IMR-90 (cell line): ENCODE measurements around the gene A1CF. TPM values are rescaled to one million over a fixed set of nuclear protein-coding genes. Genes with fewer than 3 reads are reported as not detected.

Experiments used
- ATAC-seq: fragments of 200-7000 bp; cut with Tn5 transposase; 2 replicates; pipeline ENCODE4 v1.9.1; 2020; ENCODE audit warnings: low read depth, mild to moderate bottlenecking, moderate library complexity
- BruUV-seq: library from RNA; stranded (reverse); fragments of 400-500 nt; replicated peaks from 2 replicates; lab custom pipeline; 2021; lab: Mats Ljungman, UMichigan
- CTCF ChIA-PET: fragments of 300-600 bp; formaldehyde crosslinking; extraction: SDS; loops from one replicate; lab custom pipeline; 2021; ENCODE audit warnings: antibody characterized with exemption; lab: Yijun Ruan, JAX
- POLR2A ChIA-PET: fragments of 300-600 bp; sonication (Branson Sonifier 250); formaldehyde crosslinking; loops from one replicate; lab custom pipeline; 2022; ENCODE audit warnings: antibody characterized with exemption; ENCODE audit not compliant: unreplicated experiment; lab: Charles Lee
- DNase-seq: peaks from one replicate; pipeline ENCODE4 v3.0.0; 2013
- H2AFZ ChIP-seq: replicated peaks from 2 replicates; pipeline ENCODE3; 2013; ENCODE audit warnings: low read length, mild to moderate bottlenecking; ENCODE audit not compliant: poor library complexity
- H2AK5ac ChIP-seq: 2 replicates; pipeline ENCODE4 v1.6.1; 2013; ENCODE audit warnings: low read depth, low read length, inconsistent platforms
- H2AK9ac ChIP-seq: replicated peaks from 2 replicates; pipeline ENCODE3; 2013; ENCODE audit warnings: mild to moderate bottlenecking, low read depth, low read length, moderate library complexity; ENCODE audit not compliant: poor library complexity
- H2BK120ac ChIP-seq: 2 replicates; pipeline ENCODE4 v1.6.1; 2013; ENCODE audit warnings: low read depth, low read length, inconsistent platforms
- H2BK15ac ChIP-seq: 3 replicates; pipeline ENCODE4 v1.6.1; 2013; ENCODE audit warnings: low read depth, low read length, inconsistent platforms
- H2BK20ac ChIP-seq: 2 replicates; pipeline ENCODE4 v1.6.1; 2013; ENCODE audit warnings: low read depth, mild to moderate bottlenecking, inconsistent platforms, low read length, moderate library complexity
- H2BK5ac ChIP-seq: 2 replicates; pipeline ENCODE4 v1.6.1; 2013; ENCODE audit warnings: mild to moderate bottlenecking, low read depth, low read length, inconsistent platforms; ENCODE audit not compliant: poor library complexity, severe bottlenecking
- H3K14ac ChIP-seq: replicated peaks from 2 replicates; pipeline ENCODE4 v1.6.1; 2013; ENCODE audit warnings: low read depth, low read length, inconsistent platforms
- H3K18ac ChIP-seq: 2 replicates; pipeline ENCODE4 v1.6.1; 2013; ENCODE audit warnings: low read depth, low read length, control low read depth
- H3K23ac ChIP-seq: 2 replicates; pipeline ENCODE4 v1.6.1; 2013; ENCODE audit warnings: low read depth, low read length, inconsistent platforms
- H3K27ac ChIP-seq: 2 replicates; pipeline ENCODE4 v1.5.1; 2013; ENCODE audit warnings: mild to moderate bottlenecking, control low read depth, low read length; ENCODE audit not compliant: insufficient read depth
- H3K27me3 ChIP-seq: 2 replicates; pipeline ENCODE4 v1.6.1; 2013; ENCODE audit warnings: low read length; ENCODE audit not compliant: control insufficient read depth, insufficient read depth
- H3K36me3 ChIP-seq: 2 replicates; pipeline ENCODE4 v1.6.1; 2013; ENCODE audit warnings: low read length, mixed read lengths; ENCODE audit not compliant: control insufficient read depth, insufficient read depth
- H3K4ac ChIP-seq: 2 replicates; pipeline ENCODE4 v1.6.1; 2013; ENCODE audit warnings: low read depth, low read length, inconsistent platforms
- H3K4me1 ChIP-seq: 2 replicates; pipeline ENCODE4 v1.6.1; 2013; ENCODE audit warnings: low read length, mixed read lengths; ENCODE audit not compliant: control insufficient read depth, insufficient read depth
- H3K4me2 ChIP-seq: 2 replicates; pipeline ENCODE4 v1.6.1; 2013; ENCODE audit warnings: low read depth, mild to moderate bottlenecking, control low read depth, low read length, moderate library complexity
- H3K4me3 ChIP-seq: 2 replicates; pipeline ENCODE4 v1.5.1; 2013; ENCODE audit warnings: low read depth, mild to moderate bottlenecking, control low read depth, low read length, moderate library complexity; ENCODE audit not compliant: insufficient read depth
- H3K56ac ChIP-seq: 2 replicates; pipeline ENCODE4 v1.6.1; 2013; ENCODE audit warnings: low read length, inconsistent platforms; ENCODE audit not compliant: insufficient read depth; ENCODE audit errors: extremely low read depth
- H3K79me1 ChIP-seq, 2 experiments: 2 replicates each; pipeline ENCODE4 v1.6.1; 2013; ENCODE audit warnings: low read length in 2 of 2, inconsistent platforms in 1 of 2, low read depth in 1 of 2
- H3K9ac ChIP-seq: 2 replicates; pipeline ENCODE4 v1.6.1; 2013; ENCODE audit warnings: low read depth, low read length, control low read depth
- H3K9me1 ChIP-seq: 2 replicates; pipeline ENCODE4 v1.6.1; 2013; ENCODE audit warnings: low read length, inconsistent platforms; ENCODE audit not compliant: insufficient read depth
- H3K9me3 ChIP-seq: 2 replicates; pipeline ENCODE4 v1.6.1; 2013; ENCODE audit warnings: low read length; ENCODE audit not compliant: control insufficient read depth, insufficient read depth
- H4K20me1 ChIP-seq: 2 replicates; pipeline ENCODE4 v1.6.1; 2013; ENCODE audit warnings: low read length, inconsistent platforms; ENCODE audit not compliant: insufficient read depth
- H4K5ac ChIP-seq: 2 replicates; pipeline ENCODE4 v1.6.1; 2013; ENCODE audit warnings: mild to moderate bottlenecking, low read depth, low read length, control low read depth
- H4K8ac ChIP-seq, 2 experiments: 2 replicates each; pipeline ENCODE4 v1.6.1; 2013; ENCODE audit warnings: low read depth in 2 of 2, low read length in 2 of 2, control low read depth in 1 of 2, inconsistent platforms in 1 of 2
- H4K91ac ChIP-seq: 2 replicates; pipeline ENCODE4 v1.6.1; 2013; ENCODE audit warnings: low read depth, low read length, inconsistent platforms; ENCODE audit not compliant: insufficient read depth
- BHLHE40 ChIP-seq: fragments of 150-350 bp; IDR thresholded peaks from 2 replicates; pipeline ENCODE4 v1.6.1; 2016; ENCODE audit warnings: mild to moderate bottlenecking, low read depth, low read length
- CEBPB ChIP-seq: IDR thresholded peaks from 2 replicates; pipeline ENCODE4 v1.6.1; 2012; ENCODE audit warnings: low read depth, low read length, improper control_type of control experiment
- CHD1 ChIP-seq: IDR thresholded peaks from 2 replicates; pipeline ENCODE4 v1.6.1; 2012; ENCODE audit warnings: low read depth, low read length, improper control_type of control experiment
- MAFK ChIP-seq: IDR thresholded peaks from 2 replicates; pipeline ENCODE4 v1.6.1; 2012; ENCODE audit warnings: low read depth, low read length, improper control_type of control experiment
- MAZ ChIP-seq: IDR thresholded peaks from 2 replicates; pipeline ENCODE4 v1.6.1; 2012; ENCODE audit warnings: low read depth, mild to moderate bottlenecking, low read length, improper control_type of control experiment, moderate library complexity, borderline replicate concordance
- MXI1 ChIP-seq: IDR thresholded peaks from 2 replicates; pipeline ENCODE4 v1.6.1; 2012; ENCODE audit warnings: low read depth, mild to moderate bottlenecking, low read length, moderate library complexity, borderline replicate concordance
- NFE2L2 ChIP-seq: fragments of 150-350 bp; IDR thresholded peaks from 2 replicates; pipeline ENCODE4 v1.6.1; 2016; ENCODE audit warnings: low read depth, mild to moderate bottlenecking, low read length
- POLR2A ChIP-seq: IDR thresholded peaks from 2 replicates; pipeline ENCODE4 v1.6.1; 2012; ENCODE audit warnings: mild to moderate bottlenecking, low read depth, low read length
- RAD21 ChIP-seq: IDR thresholded peaks from 2 replicates; pipeline ENCODE4 v1.6.1; 2012; ENCODE audit warnings: low read length, improper control_type of control experiment
- RCOR1 ChIP-seq: IDR thresholded peaks from 2 replicates; pipeline ENCODE4 v1.6.1; 2012; ENCODE audit warnings: mild to moderate bottlenecking, low read length, improper control_type of control experiment; ENCODE audit not compliant: insufficient replicate concordance
- RFX5 ChIP-seq: IDR thresholded peaks from 2 replicates; pipeline ENCODE4 v1.8.0; 2012; ENCODE audit warnings: low read depth, mild to moderate bottlenecking, low read length, moderate library complexity
- SMC3 ChIP-seq: fragments of 150-350 bp; IDR thresholded peaks from 2 replicates; pipeline ENCODE4 v1.6.1; 2016; ENCODE audit warnings: low read depth, mild to moderate bottlenecking, antibody characterized with exemption, low read length, moderate library complexity
- WGBS, 2 experiments: methylation state at CpG; one replicate each; pipeline versions ENCODE4 v1.1.5 to v1.1.7; 2013; ENCODE audit warnings: missing lambda C conversion rate in 2 of 2; ENCODE audit not compliant: insufficient read length in 1 of 2; ENCODE audit errors: extremely low coverage in 2 of 2; 5-methylcytosine and 5-hydroxymethylcytosine counted together
- dilution Hi-C: fragments of 300-500 bp; cut with HindIII; formaldehyde crosslinking; loops from one replicate; pipeline ENCODE4 v1.14.3; 2018; ENCODE audit warnings: low sequenced_read_pairs; ENCODE audit not compliant: unreplicated experiment
- in situ Hi-C: fragments of 300-500 bp; cut with MboI; formaldehyde crosslinking; loops from 3 replicates; pipeline ENCODE4 v1.14.3; 2019; ENCODE audit warnings: low sequenced_read_pairs, inconsistent platforms, mixed read lengths
- intact Hi-C: fragments of 100-400 bp; cut with micrococcal nuclease; formaldehyde crosslinking; loops from 2 replicates; pipeline ENCODE4 v1.10.0; 2022
- polyA plus RNA-seq, 3 experiments: library from polyadenylated mRNA; depleted of rRNA; stranded (reverse); fragments of >200 nt; gene quantifications; 2 replicates each; pipeline ENCODE4 v1.2.3, GENCODE V29; 2012; ENCODE audit warnings: low replicate concordance in 1 of 3
- total RNA-seq: library from RNA; depleted of rRNA; stranded (reverse); fragments of >200 nt; gene quantifications from 2 replicates; pipeline ENCODE4 v1.2.3, GENCODE V29; 2012
- TF ChIP-seq, protein P1 (sequence below): fragments of 150-350 bp; IDR thresholded peaks from 2 replicates; pipeline ENCODE4 v1.6.1; 2016; ENCODE audit warnings: low read depth, mild to moderate bottlenecking, low read length, moderate library complexity, borderline replicate concordance

A1CF gene
- total and polyA plus RNA-seq, 2 of the 4 experiments (the other 2 are of a cell fraction) = not detected

- Histone ChIP-seq H2BK5ac (no peak overlapping the region), H2BK20ac (no peak overlapping the region), H3K36me3 (no peaks in the 10 kb centered on the region), H3K4me2 (no peak overlapping the region), H4K8ac (no peak overlapping the region), H4K5ac (no peak overlapping the region), H3K27me3 (peaks cover 14% of the 10 kb centered on the region), H2AK5ac (no peak overlapping the region), H3K9me3 (no peaks in the 10 kb centered on the region), H3K4me3 (no peak overlapping the region), H2BK120ac (no peak overlapping the region), H3K9me1 (no peaks in the 10 kb centered on the region), H4K91ac (no peak overlapping the region), H2BK15ac (no peak overlapping the region), H2AK9ac (no peak overlapping the region), H3K4ac (no peak overlapping the region), H3K9ac (no peak overlapping the region), H2AFZ (no peak overlapping the region), H3K79me1 (no peaks in the 10 kb centered on the region), H3K27ac (no peak overlapping the region), H3K18ac (no peak overlapping the region), H3K4me1 (no peaks in the 10 kb centered on the region), H3K23ac (no peak overlapping the region), H4K20me1 (no peaks in the 10 kb centered on the region), H3K56ac (no peak overlapping the region), H3K14ac (no peak overlapping the region)
- ATAC-seq = no peak
- BruUV-seq = no TSS peak
- dilution Hi-C loops = no loop called here
- WGBS, 2 experiments = no CpG with 5 or more reads among the region's 1 CpG
- ChIA-PET CTCF (no interaction called here), POLR2A (no interaction called here)
- TF ChIP-seq POLR2A (no peak), CHD1 (no peak), MAZ (no peak), RFX5 (no peak), RCOR1 (no peak), RAD21 (no peak), SMC3 (no peak), BHLHE40 (no peak), CEBPB (no peak), NFE2L2 (no peak), MAFK (no peak), MXI1 (no peak)
- TF ChIP-seq, protein P1, sequence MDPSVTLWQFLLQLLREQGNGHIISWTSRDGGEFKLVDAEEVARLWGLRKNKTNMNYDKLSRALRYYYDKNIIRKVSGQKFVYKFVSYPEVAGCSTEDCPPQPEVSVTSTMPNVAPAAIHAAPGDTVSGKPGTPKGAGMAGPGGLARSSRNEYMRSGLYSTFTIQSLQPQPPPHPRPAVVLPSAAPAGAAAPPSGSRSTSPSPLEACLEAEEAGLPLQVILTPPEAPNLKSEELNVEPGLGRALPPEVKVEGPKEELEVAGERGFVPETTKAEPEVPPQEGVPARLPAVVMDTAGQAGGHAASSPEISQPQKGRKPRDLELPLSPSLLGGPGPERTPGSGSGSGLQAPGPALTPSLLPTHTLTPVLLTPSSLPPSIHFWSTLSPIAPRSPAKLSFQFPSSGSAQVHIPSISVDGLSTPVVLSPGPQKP = no peak
- no peak for DNase-seq
- in situ Hi-C loops = no loop called here
- intact Hi-C loops = no loop called here
These were observed 48.3 kb downstream of the A1CF start for GRCh38 chr10:50837095-50837494.
